Stimulated activated CD4-positive, alpha-beta T cell treated with anti-CD3 and anti-CD28 coated beads, Interleukin-15, amount 100 ng/mL, for 48 hours (primary cell): ENCODE results near the gene IFNGR1.
A peak's percentile ranks its signal among the peaks of the same experiment; 100 is the strongest.
"Not testable (repeated sequence)": the region's sequence is repeated elsewhere in the genome, so short reads cannot be mapped to it uniquely, and the experiment has no call there.

Source experiments
- DNase-seq, 2 donors: peaks; one replicate each; pipeline ENCODE4 v3.0.0-alpha.2; 2020; ENCODE audit warnings: low read depth in 2 of 2

Gene IFNGR1

DNA sequence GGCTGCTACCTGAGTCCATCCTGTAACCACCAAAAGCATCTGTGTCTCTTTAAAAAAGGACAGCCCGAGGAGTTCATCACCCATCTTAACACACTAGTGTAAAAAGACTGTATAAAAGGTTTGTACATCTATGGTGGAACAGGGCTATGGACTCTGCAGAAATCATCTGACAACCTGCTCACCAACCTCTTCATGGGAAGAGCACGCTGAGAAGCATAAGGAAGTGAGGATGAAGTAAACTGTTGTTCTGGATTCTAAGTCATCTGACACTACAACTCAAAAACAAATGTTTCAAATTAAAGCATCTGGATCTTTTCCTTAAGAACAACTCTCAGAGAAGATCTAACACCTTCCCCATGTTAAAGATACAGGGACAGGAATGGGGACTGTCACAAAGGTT is 5.4 kb downstream of the IFNGR1 start:
- no peak for DNase-seq

- no peak for DNase-seq
Observed at GRCh38 chr6:137213331-137213740, 5.8 kb downstream of the IFNGR1 start.

GRCh38 chr6:137211910-137212309 is 7.3 kb downstream of the IFNGR1 start:
- DNase-seq: no peak

DNA sequence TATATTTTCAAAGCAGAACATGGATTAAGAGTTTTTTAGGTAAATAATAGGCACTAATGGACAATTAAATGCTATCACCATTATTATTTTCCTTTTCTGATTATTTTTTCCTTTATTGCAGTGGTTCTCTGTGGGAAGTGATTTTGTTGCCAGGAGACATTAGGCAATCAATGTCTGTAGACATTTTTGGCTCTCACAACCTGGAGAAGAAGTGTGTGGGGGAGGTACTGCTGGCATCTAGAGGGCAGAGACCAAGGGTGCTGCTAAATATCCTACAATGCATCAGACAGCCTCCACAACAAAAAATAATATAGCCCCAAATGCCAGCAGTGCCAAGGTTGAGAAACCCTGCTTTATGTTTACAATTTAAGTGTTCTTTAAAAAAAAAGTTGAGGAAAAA is 8.3 kb downstream of the IFNGR1 start:
- no peak for DNase-seq

DNA sequence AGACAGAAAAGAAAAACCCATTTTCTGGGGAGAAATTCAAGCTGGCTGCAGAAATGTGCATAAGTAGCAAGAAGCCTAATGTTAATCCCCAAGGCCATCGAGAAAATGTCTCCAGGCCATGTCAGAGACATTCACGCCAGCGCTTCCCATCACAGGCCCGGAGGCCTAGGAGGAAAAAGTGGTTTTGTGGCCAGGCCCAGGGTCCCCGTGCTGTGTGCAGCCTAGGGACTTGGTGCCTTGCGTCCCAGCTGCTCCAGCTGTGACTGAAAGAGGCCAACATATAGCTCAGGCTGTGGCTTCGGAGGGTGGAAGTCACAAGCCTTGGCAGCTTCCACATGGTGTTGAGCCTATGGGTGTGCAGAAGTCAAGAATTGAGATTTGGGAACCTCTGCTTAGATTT is 10.9 kb downstream of the IFNGR1 start:
- no peak for DNase-seq

GRCh38 chr6:137207457-137207856 is 11.7 kb downstream of the IFNGR1 start:
- DNase-seq: not testable (repeated sequence)

GRCh38 chr6:137206577-137206976 is 12.6 kb downstream of the IFNGR1 start:
- no peak for DNase-seq

GRCh38 chr6:137203256-137203655 is 15.9 kb downstream of the IFNGR1 start:
- DNase-seq: no peak

DNA sequence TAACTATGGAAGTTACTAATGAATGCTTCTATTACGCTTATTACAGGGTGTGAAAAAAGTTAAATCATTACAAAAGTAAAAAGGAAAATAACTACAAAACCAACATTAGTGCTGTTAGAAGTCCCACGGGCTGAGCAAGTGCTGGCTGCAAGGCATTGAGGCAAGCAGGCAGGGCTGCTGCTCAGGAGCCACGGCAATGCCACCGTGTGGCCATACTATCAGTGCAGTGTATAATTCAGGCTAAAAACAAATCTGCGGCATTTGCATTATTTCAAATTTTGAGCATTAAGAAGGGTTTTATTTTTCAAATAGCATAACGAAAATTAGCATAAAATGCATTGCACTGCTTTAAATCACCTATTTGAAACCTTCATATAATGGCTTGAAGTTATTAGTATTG is 17.1 kb downstream of the IFNGR1 start:
- no peak for DNase-seq

GRCh38 chr6:137201006-137201405 is 18.2 kb downstream of the IFNGR1 start:
- DNase-seq: no peak

- DNase-seq: no peak
Observed at GRCh38 chr6:137200288-137200687, 18.9 kb downstream of the IFNGR1 start.

DNA sequence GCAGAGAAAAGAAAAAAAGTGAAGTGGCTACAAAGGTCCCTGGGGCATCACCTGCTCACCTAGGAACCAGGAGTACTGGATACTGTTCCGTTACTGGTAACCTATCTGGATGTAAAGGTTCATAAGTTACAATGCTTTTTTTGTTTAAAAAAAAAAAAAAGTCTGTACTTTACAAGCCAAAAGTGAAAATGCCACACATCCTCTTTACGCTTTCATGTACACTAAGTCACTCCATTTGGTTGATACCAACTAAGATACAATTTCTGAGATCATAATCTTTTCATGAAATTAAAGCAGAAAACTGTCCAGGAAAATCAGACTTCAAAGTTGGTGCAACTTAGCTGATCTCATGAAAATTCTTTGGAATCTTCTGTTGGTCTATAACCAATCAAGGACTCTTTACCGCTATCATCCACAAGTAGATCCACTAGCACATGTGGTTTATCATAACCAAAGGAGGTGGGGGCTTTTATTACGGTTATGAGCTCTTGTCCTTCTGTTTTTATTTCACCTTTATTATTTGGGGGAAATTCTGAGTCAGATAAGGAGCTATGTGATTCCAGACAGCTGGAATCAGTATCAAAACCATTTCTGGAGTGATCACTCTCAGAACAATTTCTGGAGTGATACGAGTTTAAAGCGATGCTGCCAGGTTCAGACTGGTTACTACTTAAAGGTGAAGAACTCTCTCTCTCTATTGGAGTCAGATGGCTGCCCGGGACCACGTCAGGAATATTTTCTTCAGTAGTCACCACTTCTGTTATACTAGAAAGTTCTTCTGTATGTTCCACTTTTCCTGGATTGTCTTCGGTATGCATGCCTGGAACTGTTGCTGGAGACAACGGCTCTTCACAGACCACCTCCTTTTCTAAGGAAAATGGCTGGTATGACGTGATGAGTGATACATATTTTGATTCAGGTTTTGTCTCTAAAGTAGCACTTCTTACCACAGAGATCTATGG is 21.2 kb downstream of the IFNGR1 start:
- no peak for DNase-seq

DNA sequence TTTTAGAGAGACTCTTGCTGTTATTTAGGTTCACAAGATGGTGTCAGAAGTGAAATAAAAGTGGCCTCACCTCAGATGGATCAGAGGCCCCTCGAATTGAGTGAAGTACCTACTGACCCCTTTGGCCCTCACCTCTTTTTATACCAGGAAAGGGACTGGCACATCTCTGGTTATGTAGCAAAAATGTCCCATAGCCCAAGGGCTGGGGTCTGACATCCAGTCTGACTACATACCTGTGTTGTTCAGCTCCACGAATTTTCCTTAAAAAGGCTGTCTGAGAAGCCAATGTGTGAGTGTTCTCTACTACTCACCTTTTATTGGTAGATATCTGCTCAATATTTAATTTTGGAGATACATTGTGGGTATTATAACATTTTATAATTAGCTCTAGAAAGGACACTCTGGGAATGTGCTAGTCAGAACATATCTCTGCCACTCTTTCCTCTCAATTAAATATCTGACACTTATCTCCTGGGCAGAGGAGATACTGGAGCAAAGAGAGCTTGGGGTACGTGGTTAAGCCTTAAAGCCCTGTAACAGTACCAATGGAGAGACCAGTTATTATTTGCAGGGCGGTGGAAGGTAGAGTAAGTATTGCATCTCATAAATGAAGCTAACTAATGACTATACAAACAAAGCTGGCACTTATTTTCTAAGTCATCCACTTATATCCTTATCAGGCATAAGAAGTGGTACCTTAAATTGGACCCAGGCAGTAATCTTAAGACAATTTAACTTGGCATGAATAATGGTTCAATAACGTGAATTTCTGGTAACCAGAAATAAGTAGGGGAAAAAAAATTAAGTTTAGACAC is 25.7 kb downstream of the IFNGR1 start:
- DNase-seq: no peak

DNA sequence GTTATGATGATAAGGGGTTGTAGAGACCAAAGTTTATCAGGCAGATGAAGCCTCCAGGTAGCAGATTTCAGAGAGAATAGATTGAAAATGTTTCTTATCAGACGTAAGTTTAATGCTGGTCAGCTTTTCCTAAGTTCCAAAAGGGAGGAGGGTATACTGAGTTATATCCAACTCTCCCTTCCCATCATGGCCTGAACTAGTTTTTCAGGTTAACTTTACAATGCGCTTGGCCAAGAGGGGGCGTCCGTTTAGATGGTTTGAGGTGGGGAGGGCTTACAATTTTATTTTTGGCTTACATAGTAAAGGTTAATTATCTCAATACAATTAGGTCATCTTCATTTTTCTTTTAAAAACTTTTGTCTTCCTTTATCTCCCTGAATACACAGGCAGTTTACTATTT is 26.4 kb downstream of the IFNGR1 start:
- DNase-seq: no peak

DNA sequence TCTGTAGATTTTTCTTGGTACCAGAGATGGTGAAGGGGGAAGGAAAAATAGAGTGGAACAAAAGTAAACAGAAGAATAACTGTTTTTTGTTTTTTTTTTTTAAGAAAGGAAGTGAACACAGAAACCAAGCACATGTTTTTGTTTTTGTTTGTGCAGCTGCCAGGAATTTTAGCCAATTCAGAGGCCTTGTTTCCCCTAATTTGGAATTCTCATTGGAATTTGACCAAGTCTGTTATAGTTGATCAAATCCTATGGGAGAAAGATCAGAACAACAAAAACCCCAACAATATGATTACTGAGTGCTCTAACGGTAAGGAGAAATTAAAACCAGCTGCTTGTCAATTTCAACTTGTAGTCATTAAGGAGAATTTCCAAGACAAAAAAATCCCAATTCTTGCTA is 27.5 kb downstream of the IFNGR1 start:
- DNase-seq: no peak

GRCh38 chr6:137191236-137191635 is 27.9 kb downstream of the IFNGR1 start:
- no peak for DNase-seq

- DNase-seq: no peak
Observed at GRCh38 chr6:137190583-137191094, 28.5 kb downstream of the IFNGR1 start.

GRCh38 chr6:137188855-137189254 is 30.3 kb downstream of the IFNGR1 start:
- peak in 1 of 2 donors; percentile 8 for DNase-seq

DNA sequence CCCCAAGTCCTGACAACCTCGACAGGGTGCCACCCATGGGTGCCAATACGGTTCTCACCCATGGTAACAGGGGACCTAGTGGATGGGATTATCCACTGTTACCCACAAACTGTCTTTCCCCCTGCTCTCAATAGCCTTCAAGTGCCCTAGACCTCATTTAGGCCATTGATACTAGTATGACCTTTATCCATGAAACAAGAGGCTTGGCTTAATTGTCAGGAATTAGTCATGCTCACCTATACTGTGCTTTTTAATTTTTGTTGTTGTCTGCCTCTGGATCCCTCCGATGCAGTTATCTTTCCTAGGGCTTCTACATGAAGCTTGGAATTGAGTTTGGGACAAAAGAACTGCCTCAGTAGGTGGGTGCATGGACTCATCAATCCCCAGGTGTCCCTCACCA is 33.9 kb downstream of the IFNGR1 start:
- DNase-seq: no peak

DNA sequence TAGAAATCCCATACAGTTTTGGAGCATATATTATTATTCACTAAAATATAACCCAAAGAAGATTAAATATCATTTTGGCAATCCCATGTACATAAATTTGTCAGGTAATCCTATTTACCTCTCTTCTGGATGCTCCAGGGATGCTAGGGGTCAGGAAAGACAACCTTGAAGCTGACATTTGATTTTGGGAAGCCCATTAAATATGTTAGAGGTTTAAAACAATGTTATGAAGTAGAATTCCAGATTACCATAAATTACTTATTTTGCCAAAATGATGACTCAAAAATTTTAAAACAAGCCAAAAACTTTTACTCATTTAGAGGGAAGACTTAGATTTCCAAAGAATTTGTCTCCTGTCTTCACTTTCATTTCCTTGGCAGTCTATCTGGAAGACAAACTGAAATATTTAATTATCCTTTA is 36.5 kb downstream of the IFNGR1 start:
- DNase-seq: no peak

- no peak for DNase-seq
Observed at GRCh38 chr6:137181891-137182653, 37.1 kb downstream of the IFNGR1 start.

DNA sequence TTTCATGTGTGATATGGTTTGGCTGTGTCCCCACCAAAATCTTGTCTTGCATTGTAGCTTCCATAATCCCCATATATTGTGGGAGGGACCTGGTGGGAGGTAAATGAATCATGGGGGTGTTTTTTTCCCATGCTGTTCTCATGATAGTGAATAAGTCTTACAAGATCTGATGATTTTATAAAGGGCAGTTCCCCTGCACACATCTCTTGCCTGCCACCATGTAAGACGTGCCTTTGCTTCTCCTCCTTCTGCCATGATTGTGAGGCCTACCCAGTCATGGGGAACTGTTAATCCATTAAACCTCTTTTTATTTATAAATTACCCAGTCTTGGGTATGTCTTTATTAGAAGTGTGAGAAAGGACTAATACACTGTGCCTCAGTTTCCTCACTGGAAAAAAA is 41.6 kb downstream of the IFNGR1 start:
- no peak for DNase-seq
